HL-60/S4 treated with phorbol 12-myristate 13-acetate at 8.2 ng/mL for 4 days and 3 days (cell line): ENCODE data around the gene PATJ.
"Not testable (repeated sequence)": the region's sequence is repeated elsewhere in the genome, so short reads cannot be mapped to it uniquely, and the experiment has no call there.

Source experiments
- in situ Hi-C: fragments of 300-500 bp; cut with MboI; formaldehyde crosslinking; loops from 2 replicates; pipeline ENCODE4 v1.15.0; 2022; ENCODE audit warnings: low sequenced_read_pairs

Gene PATJ

GRCh38 chr1:62139410-62139809 lies 397.1 kb downstream of the PATJ start:
- in situ Hi-C loops = no loop called here

GRCh38 chr1:62140666-62141065 lies 398.4 kb downstream of the PATJ start:
- in situ Hi-C loops = no loop called here

- in situ Hi-C loops = no loop called here
These were observed 400.2 kb downstream of the PATJ start for GRCh38 chr1:62142496-62142895.

- in situ Hi-C loops = no loop called here
These were observed 402.1 kb downstream of the PATJ start for GRCh38 chr1:62144238-62144831.

- in situ Hi-C loops = loop anchor here (25.0 kb wide), 1 partner anchor 252 kb away; no protein-coding TSS in a partner anchor
These were observed 417.7 kb downstream of the PATJ start for GRCh38 chr1:62159940-62160348.

- in situ Hi-C loops = loop anchor here (25.0 kb wide), 1 partner anchor 251 kb away; no protein-coding TSS in a partner anchor
These were observed 419.4 kb downstream of the PATJ start for GRCh38 chr1:62161711-62162110.

- in situ Hi-C loops = loop anchor here (25.0 kb wide), 1 partner anchor 242 kb away; no protein-coding TSS in a partner anchor
These were observed 428.1 kb downstream of the PATJ start for GRCh38 chr1:62170380-62170779.

GRCh38 chr1:62175568-62176179 lies 433.4 kb downstream of the PATJ start:
- in situ Hi-C loops = no loop called here

GRCh38 chr1:62176597-62177312 lies 434.5 kb downstream of the PATJ start:
- in situ Hi-C loops = no loop called here

- in situ Hi-C loops = no loop called here
These were observed 435.3 kb downstream of the PATJ start for GRCh38 chr1:62177621-62178020.

GRCh38 chr1:62178372-62178771 lies 436.1 kb downstream of the PATJ start:
- in situ Hi-C loops = no loop called here

- in situ Hi-C loops = not testable (repeated sequence)
These were observed 437.8 kb downstream of the PATJ start for GRCh38 chr1:62180054-62180453.

GRCh38 chr1:62180639-62181038 lies 438.4 kb downstream of the PATJ start:
- in situ Hi-C loops = no loop called here

GRCh38 chr1:62181532-62181931 lies 439.3 kb downstream of the PATJ start:
- in situ Hi-C loops = no loop called here

GRCh38 chr1:62182157-62182556 lies 439.9 kb downstream of the PATJ start:
- in situ Hi-C loops = not testable (repeated sequence)

- in situ Hi-C loops = not testable (repeated sequence)
These were observed 441.1 kb downstream of the PATJ start for GRCh38 chr1:62183164-62184020.

GRCh38 chr1:62184336-62184735 lies 442.1 kb downstream of the PATJ start:
- in situ Hi-C loops = no loop called here

GRCh38 chr1:62185233-62185632 lies 443.0 kb downstream of the PATJ start:
- in situ Hi-C loops = not testable (repeated sequence)

GRCh38 chr1:62185677-62186076 lies 443.4 kb downstream of the PATJ start:
- in situ Hi-C loops = no loop called here

GRCh38 chr1:62187548-62187947 lies 445.3 kb downstream of the PATJ start:
- in situ Hi-C loops = no loop called here

- in situ Hi-C loops = no loop called here
These were observed 445.8 kb downstream of the PATJ start for GRCh38 chr1:62188111-62188510.
